Measurements from ENCODE around the gene AFAP1L1.

The AFAP1L1 gene

DNA sequence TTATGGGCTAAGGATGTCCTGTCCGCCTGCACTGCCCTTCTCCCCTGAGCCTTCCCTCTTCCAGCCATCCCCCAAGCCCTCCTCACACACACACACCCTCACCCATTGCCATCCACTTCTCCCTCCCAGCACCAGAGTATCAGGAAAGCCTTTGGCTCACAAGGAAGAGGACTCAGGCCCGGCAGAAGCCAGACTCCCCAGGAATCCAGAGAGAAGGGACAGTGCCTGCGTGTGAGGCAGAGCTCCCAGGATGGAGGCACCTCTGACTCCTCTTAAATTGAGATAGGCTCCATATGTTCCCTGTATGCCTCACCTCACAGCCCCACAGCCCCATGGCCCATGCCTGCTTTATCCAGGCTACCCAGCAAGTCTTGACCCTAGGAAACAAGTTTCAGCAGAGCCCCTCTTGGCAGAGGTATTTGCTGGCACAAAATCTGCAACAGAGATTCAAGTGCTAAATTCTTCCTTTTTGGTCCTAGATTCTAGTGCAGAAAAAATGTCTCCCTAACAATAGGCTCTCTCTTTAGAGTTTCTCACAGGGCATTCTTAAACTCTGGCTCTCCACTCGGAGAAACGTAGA is 106.7 kb downstream of the AFAP1L1 start:
- ATAC-seq: no peak
- TF ChIP-seq ZNF70 (CRISPR knock-in tag; IDR thresholded peaks at IDR 0.05) (no peak), ARNTL (CRISPR knock-in tag; IDR thresholded peaks at IDR 0.05; ENCODE audit: borderline replicate concordance, low read depth) (no peak), PPARA (CRISPR knock-in tag; IDR thresholded peaks at IDR 0.05; ENCODE audit: borderline replicate concordance) (no peak), ZNF565 (CRISPR knock-in tag; conservative IDR thresholded peaks at IDR 0.05; ENCODE audit: low read depth) (no peak)
- TF ChIP-seq, protein P1, sequence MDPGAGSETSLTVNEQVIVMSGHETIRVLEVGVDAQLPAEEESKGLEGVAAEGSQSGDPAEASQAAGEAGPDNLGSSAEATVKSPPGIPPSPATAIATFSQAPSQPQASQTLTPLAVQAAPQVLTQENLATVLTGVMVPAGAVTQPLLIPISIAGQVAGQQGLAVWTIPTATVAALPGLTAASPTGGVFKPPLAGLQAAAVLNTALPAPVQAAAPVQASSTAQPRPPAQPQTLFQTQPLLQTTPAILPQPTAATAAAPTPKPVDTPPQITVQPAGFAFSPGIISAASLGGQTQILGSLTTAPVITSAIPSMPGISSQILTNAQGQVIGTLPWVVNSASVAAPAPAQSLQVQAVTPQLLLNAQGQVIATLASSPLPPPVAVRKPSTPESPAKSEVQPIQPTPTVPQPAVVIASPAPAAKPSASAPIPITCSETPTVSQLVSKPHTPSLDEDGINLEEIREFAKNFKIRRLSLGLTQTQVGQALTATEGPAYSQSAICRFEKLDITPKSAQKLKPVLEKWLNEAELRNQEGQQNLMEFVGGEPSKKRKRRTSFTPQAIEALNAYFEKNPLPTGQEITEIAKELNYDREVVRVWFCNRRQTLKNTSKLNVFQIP (CRISPR knock-in tag; IDR thresholded peaks at IDR 0.05; ENCODE audit: borderline replicate concordance, low read depth): no peak
- TF ChIP-seq, protein P2, sequence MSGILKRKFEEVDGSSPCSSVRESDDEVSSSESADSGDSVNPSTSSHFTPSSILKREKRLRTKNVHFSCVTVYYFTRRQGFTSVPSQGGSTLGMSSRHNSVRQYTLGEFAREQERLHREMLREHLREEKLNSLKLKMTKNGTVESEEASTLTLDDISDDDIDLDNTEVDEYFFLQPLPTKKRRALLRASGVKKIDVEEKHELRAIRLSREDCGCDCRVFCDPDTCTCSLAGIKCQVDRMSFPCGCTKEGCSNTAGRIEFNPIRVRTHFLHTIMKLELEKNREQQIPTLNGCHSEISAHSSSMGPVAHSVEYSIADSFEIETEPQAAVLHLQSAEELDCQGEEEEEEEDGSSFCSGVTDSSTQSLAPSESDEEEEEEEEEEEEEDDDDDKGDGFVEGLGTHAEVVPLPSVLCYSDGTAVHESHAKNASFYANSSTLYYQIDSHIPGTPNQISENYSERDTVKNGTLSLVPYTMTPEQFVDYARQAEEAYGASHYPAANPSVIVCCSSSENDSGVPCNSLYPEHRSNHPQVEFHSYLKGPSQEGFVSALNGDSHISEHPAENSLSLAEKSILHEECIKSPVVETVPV (CRISPR knock-in tag; IDR thresholded peaks at IDR 0.05): no peak

DNA sequence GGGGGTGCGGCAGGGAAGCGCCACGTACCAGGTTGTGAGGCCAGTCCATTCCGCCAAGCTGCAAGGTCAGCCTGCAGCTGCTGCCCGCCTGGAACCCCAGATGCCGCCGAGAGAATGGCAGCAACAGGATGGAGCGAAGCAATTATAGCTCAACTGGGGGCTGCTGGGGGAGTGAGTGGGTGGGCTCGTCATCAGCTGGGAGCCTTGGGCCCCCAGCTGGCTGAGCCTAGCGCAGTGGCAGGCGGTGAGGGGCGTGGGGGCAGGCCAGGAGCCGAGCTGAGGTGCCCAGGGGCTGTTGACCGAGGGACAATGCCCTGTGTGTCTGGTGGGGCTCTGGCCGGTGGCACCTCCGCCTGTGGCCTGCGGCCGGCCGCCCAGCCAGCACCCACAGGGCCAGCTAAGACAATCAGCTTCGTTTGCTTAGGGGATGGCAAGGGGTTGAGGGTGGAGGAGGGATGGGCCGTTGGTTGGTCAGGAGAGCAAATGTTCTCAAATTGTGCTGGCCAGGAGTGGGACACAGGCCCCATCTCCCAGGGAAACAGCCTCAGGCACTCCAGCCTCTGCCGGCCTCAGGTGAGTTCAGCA is 107.6 kb downstream of the AFAP1L1 start, which contains the start of gene IL17B:
Gene IL17B, minus strand, starts transcription at position 116 of the 585 bp plus-strand sequence. Its CDS starts 67 bp downstream, at position 49.
- ATAC-seq: no peak
- TF ChIP-seq PPARA (CRISPR knock-in tag; IDR thresholded peaks at IDR 0.05; ENCODE audit: borderline replicate concordance): no peak
- no peak for TF ChIP-seq OSR1 (CRISPR knock-in tag; IDR thresholded peaks at IDR 0.05)
- TF ChIP-seq, protein P1 (CRISPR knock-in tag; IDR thresholded peaks at IDR 0.05; ENCODE audit: borderline replicate concordance, low read depth): no peak
- no peak for TF ChIP-seq CSDC2 (CRISPR knock-in tag; IDR thresholded peaks at IDR 0.05)
- no peak for TF ChIP-seq ZNF70 (CRISPR knock-in tag; IDR thresholded peaks at IDR 0.05)
- no peak for TF ChIP-seq BACH2 (CRISPR knock-in tag; IDR thresholded peaks at IDR 0.05; ENCODE audit: borderline replicate concordance)
- TF ChIP-seq ZFP30 (CRISPR knock-in tag; IDR thresholded peaks at IDR 0.05): no peak
- TF ChIP-seq ZC3H10 (CRISPR knock-in tag; IDR thresholded peaks at IDR 0.05): no peak
- no peak for TF ChIP-seq TOX (CRISPR knock-in tag; IDR thresholded peaks at IDR 0.05; ENCODE audit: borderline replicate concordance)
- no peak for TF ChIP-seq ZFP3 (CRISPR knock-in tag; IDR thresholded peaks at IDR 0.05)
- no peak for TF ChIP-seq ESRRG (CRISPR knock-in tag; IDR thresholded peaks at IDR 0.05)
- no peak for TF ChIP-seq PATZ1 (CRISPR knock-in tag; IDR thresholded peaks at IDR 0.05; ENCODE audit: borderline replicate concordance)
- TF ChIP-seq, protein P3, sequence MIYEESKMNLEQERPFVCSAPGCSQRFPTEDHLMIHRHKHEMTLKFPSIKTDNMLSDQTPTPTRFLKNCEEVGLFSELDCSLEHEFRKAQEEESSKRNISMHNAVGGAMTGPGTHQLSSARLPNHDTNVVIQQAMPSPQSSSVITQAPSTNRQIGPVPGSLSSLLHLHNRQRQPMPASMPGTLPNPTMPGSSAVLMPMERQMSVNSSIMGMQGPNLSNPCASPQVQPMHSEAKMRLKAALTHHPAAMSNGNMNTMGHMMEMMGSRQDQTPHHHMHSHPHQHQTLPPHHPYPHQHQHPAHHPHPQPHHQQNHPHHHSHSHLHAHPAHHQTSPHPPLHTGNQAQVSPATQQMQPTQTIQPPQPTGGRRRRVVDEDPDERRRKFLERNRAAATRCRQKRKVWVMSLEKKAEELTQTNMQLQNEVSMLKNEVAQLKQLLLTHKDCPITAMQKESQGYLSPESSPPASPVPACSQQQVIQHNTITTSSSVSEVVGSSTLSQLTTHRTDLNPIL (CRISPR knock-in tag; IDR thresholded peaks at IDR 0.05; ENCODE audit: low read depth): no peak
- no peak for TF ChIP-seq GLIS3 (CRISPR knock-in tag; IDR thresholded peaks at IDR 0.05)
- TF ChIP-seq TCF4 (CRISPR knock-in tag; IDR thresholded peaks at IDR 0.05; ENCODE audit: borderline replicate concordance): no peak

DNA sequence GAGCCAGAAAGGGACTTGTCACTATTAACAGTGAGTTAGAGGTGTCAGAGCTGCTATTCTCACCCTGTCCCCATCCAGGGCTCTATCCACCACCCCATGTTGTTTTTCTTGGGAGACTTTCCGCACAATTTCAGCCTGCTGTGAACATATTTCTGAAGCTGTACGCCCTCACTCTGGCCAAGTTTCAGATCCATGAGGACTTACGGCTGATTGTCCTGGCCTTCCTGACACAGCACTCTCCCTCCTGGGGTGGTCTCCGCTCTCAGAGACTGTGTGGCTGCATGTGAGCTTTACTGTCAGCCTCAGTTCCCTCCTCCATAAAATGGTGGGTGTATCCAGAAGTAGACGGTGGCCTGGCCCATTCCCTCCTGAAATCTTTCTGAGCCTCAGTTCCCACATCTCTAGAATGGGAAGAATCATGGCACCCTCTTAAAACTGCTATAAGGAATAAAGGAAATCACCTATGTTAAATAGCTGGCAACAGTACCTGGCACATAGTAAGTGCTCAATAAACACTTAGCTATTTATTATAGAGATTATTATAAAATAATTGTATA is 108.2 kb downstream of the AFAP1L1 start:
- no peak for ATAC-seq
- no peak for TF ChIP-seq GLIS3 (CRISPR knock-in tag; IDR thresholded peaks at IDR 0.05)
- TF ChIP-seq, protein P4, sequence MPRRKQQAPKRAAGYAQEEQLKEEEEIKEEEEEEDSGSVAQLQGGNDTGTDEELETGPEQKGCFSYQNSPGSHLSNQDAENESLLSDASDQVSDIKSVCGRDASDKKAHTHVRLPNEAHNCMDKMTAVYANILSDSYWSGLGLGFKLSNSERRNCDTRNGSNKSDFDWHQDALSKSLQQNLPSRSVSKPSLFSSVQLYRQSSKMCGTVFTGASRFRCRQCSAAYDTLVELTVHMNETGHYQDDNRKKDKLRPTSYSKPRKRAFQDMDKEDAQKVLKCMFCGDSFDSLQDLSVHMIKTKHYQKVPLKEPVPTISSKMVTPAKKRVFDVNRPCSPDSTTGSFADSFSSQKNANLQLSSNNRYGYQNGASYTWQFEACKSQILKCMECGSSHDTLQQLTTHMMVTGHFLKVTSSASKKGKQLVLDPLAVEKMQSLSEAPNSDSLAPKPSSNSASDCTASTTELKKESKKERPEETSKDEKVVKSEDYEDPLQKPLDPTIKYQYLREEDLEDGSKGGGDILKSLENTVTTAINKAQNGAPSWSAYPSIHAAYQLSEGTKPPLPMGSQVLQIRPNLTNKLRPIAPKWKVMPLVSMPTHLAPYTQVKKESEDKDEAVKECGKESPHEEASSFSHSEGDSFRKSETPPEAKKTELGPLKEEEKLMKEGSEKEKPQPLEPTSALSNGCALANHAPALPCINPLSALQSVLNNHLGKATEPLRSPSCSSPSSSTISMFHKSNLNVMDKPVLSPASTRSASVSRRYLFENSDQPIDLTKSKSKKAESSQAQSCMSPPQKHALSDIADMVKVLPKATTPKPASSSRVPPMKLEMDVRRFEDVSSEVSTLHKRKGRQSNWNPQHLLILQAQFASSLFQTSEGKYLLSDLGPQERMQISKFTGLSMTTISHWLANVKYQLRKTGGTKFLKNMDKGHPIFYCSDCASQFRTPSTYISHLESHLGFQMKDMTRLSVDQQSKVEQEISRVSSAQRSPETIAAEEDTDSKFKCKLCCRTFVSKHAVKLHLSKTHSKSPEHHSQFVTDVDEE (CRISPR knock-in tag; IDR thresholded peaks at IDR 0.05): no peak
- no peak for TF ChIP-seq ZNF8 (CRISPR knock-in tag; IDR thresholded peaks at IDR 0.05)
- TF ChIP-seq, protein P2 (CRISPR knock-in tag; IDR thresholded peaks at IDR 0.05): no peak
- no peak for TF ChIP-seq ZFP30 (CRISPR knock-in tag; IDR thresholded peaks at IDR 0.05)
- TF ChIP-seq RARB (CRISPR knock-in tag; IDR thresholded peaks at IDR 0.05): no peak
- TF ChIP-seq CSDC2 (CRISPR knock-in tag; IDR thresholded peaks at IDR 0.05): no peak
- no peak for TF ChIP-seq PATZ1 (CRISPR knock-in tag; IDR thresholded peaks at IDR 0.05; ENCODE audit: borderline replicate concordance)
- no peak for TF ChIP-seq OSR1 (CRISPR knock-in tag; IDR thresholded peaks at IDR 0.05)
- TF ChIP-seq ZC3H10 (CRISPR knock-in tag; IDR thresholded peaks at IDR 0.05): no peak
- no peak for TF ChIP-seq BACH2 (CRISPR knock-in tag; IDR thresholded peaks at IDR 0.05; ENCODE audit: borderline replicate concordance)
- TF ChIP-seq TOX (CRISPR knock-in tag; IDR thresholded peaks at IDR 0.05; ENCODE audit: borderline replicate concordance): no peak
